Hepatocyte (in vitro differentiated cells): Measurements from ENCODE around the gene HS6ST2.

ENCODE experiments used
- EZH2 ChIP-seq: fragments of 200-600 bp; sonication (generic); IDR thresholded peaks from 2 replicates; pipeline ENCODE4 v1.6.1; 2016; ENCODE audit warnings: antibody characterized with exemption, mild to moderate bottlenecking, borderline replicate concordance
- EZH2phosphoT487 ChIP-seq: fragments of 200-600 bp; sonication (generic); IDR thresholded peaks from one replicate; pipeline ENCODE4 v1.6.1; 2018; ENCODE audit warnings: antibody characterized with exemption, mild to moderate bottlenecking, low read depth, moderate library complexity; ENCODE audit not compliant: unreplicated experiment, severe bottlenecking
- TF ChIP-seq, protein P1 (sequence below): fragments of 200-600 bp; sonication (generic); IDR thresholded peaks from 2 replicates; pipeline ENCODE4 v1.5.1; 2016; ENCODE audit warnings: antibody characterized with exemption, mild to moderate bottlenecking; ENCODE audit not compliant: poor library complexity

DNA sequence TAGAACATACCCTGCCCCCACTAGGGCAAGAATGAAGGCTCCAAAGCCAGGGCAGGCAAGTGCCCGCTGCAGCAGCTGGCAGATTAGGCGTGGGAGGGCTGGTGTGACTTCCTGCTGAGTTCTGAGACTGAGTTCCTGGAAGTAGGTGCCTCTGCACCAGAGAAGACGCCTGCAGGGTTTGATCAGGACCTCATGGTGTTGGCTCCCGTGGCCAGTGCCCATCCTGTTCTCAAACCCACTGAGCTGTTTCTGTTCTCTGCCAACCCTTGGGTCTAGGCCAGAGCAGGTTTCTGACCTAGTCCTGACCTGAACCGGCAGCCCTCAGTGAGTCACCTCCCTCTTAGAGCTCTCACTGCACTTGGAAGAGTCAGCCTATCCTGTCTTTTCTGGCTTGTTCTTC is 220.7 kb downstream of the HS6ST2 start:
- no peak for TF ChIP-seq EZH2phosphoT487
- TF ChIP-seq, protein P1, sequence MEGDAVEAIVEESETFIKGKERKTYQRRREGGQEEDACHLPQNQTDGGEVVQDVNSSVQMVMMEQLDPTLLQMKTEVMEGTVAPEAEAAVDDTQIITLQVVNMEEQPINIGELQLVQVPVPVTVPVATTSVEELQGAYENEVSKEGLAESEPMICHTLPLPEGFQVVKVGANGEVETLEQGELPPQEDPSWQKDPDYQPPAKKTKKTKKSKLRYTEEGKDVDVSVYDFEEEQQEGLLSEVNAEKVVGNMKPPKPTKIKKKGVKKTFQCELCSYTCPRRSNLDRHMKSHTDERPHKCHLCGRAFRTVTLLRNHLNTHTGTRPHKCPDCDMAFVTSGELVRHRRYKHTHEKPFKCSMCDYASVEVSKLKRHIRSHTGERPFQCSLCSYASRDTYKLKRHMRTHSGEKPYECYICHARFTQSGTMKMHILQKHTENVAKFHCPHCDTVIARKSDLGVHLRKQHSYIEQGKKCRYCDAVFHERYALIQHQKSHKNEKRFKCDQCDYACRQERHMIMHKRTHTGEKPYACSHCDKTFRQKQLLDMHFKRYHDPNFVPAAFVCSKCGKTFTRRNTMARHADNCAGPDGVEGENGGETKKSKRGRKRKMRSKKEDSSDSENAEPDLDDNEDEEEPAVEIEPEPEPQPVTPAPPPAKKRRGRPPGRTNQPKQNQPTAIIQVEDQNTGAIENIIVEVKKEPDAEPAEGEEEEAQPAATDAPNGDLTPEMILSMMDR: no peak
- no peak for TF ChIP-seq EZH2
